GM21515 (cell line): Measurements from ENCODE around the gene TMEFF2.

Experiments
- ATAC-seq: cut with Tn5 transposase; IDR thresholded peaks from one replicate; pipeline ENCODE4 v1.9.1; 2021; ENCODE audit not compliant: unreplicated experiment

Gene TMEFF2

DNA sequence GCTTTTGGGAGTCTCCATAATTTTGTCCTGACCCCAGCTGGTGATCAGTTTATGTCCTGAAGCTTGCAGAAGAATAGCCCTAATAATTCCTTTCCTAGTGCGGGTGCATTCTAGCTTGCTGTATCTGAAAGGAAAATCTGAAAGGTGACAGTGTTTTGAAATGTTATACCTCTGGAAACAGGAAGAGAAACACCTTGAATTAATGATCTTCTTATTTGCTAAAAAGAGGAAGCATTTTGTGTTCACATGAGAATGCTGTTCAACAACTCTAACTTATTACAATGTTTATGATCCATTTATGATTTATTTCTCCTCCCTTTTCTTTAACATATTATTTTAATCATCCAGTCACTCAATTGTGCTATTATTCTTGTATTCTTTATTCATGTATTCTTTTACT lies 280.9 kb downstream of the TMEFF2 start:
- no peak for ATAC-seq

DNA sequence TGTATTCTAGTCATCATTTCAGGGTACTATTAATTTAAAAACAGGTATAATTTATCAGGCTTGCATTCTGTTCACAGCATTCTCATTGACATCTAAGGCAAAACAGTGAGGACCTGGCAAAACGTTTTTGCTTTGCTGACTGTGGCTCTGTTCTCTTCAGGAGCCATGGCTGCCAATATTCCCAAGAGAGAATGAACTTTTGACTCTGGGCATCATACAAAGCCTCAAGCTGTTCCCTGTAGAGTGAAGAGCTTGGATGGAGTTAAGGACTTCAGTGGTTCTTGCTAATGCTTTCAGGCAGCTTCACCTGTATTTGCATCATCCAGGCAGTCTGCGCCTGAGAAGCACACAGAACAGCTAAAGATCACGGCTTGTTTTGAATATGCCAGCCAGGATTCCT lies 282.0 kb downstream of the TMEFF2 start:
- ATAC-seq, result no peak

GRCh38 chr2:191910518-191910917 lies 284.2 kb downstream of the TMEFF2 start:
- no peak for ATAC-seq

- ATAC-seq, result no peak
Observed at GRCh38 chr2:191908874-191909273, 285.9 kb downstream of the TMEFF2 start.

DNA sequence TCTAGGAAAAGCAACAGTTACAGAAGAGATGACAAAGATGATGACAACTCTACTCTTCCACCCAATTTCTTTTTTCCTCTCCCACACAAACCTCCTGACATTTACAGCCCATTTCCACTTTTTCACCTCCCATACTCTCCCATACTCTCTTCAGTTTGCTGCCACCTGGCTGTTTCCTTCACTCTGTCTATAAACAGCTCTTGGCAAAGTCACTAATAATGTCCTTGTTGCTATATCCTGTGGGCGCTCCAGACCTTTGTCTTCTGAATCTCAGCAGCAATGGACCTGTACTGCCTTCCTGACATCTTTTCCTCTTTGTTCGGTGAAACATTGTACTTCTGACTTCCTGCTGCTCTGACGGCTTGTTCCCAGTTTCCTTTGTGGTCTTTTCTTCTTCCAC lies 287.2 kb downstream of the TMEFF2 start:
- no peak for ATAC-seq

DNA sequence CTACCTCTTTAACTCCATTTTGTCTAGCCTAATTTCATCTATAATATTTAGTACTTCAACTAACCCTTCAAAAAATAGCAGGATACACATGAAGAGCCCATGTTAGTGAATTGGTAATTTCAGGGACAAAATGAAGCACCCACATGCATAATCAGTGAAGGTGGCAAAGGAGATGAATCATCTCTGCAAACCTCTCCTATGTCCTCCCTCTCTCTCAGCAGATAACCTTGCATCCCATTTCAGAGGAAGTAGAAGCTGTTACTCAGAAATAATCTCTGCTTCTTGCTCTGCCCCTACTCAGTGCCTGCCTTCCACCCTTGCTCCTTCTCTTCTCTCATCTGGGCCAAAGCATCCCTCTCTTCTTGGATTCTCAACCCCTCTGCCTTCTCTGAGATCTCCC lies 287.6 kb downstream of the TMEFF2 start:
- no peak for ATAC-seq

- no peak for ATAC-seq
Observed at GRCh38 chr2:191905336-191905735, 289.4 kb downstream of the TMEFF2 start.

DNA sequence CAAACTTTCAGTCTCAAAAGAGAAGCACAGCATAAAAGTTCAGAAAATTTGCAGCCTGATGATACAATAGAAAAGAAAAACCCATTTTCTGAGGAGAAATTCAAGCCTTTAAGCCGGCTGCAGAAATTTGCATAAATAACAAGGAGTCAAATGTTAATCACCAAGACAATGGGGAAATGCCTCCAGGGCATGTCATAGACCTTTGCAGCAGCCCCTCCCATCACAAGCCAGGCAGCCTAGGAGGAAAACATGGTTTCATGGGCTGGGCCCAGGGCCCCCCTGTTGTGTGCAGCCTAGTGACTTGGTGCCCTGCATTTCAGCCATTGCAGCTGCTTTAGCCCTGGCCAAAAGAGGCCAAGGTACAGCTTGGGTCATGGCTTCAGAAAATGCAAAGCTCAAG lies 293.7 kb downstream of the TMEFF2 start:
- no peak for ATAC-seq

GRCh38 chr2:191899410-191899809 lies 295.3 kb downstream of the TMEFF2 start:
- ATAC-seq, result no peak
